Measurements from ENCODE around the gene MED27. TPM values are rescaled to one million over a fixed set of nuclear protein-coding genes. Genes with fewer than 3 reads are reported as not detected.

MED27 gene
- total and polyA plus RNA-seq, 2 of the 4 experiments (the other 2 are of a cell fraction) = 50.2 to 63.4 TPM

DNA sequence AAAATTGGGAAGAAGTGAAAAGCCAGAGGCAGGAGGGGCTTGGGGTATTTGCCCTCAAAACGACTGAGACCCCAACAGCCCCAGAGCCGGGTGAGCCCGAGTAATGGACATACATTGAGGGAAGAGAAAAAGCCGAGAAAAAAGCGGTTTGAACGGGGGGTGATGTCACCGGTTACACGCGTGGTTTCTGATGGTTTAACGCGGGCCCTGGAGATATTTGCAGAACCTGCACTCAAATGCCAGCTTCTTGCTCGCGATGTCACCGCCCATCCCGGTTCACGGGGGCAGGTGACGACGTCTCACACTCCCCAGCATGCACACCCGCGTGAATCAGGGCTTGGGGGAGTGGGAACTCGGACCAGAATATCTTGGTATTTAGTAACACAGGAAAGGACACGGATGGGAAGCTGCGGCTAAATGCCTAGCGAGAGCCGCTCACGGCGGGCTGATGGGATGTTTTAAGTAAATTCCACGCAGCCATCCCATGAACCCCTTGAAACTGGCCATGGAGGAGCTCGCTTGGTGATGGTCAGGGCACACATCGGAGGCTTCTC is 237.8 kb downstream of the MED27 start:
- no peak for DNase-seq
- no peak overlapping the region for H2AK9ac ChIP-seq (replicated peaks; ENCODE audit: low read depth, low read length, poor library complexity)
- CTCF ChIA-PET = no interaction called here

More for the DNA sequence above, 237.8 kb downstream of the MED27 start:
- TF ChIP-seq USF2 (IDR thresholded peaks at IDR 0.05; ENCODE audit: low read depth, low read length) (no peak), RCOR1 (IDR thresholded peaks at IDR 0.05; ENCODE audit: insufficient replicate concordance, low read length) (no peak), CEBPB (IDR thresholded peaks at IDR 0.05; ENCODE audit: low read depth, low read length) (no peak), POLR2A (IDR thresholded peaks at IDR 0.05; ENCODE audit: low read depth, low read length) (no peak), MXI1 (IDR thresholded peaks at IDR 0.05; ENCODE audit: borderline replicate concordance, low read depth, low read length) (no peak), BHLHE40 (IDR thresholded peaks at IDR 0.05; ENCODE audit: low read depth, low read length) (no peak), RFX5 (IDR thresholded peaks at IDR 0.05; ENCODE audit: low read depth, low read length) (no peak), SMC3 (IDR thresholded peaks at IDR 0.05; ENCODE audit: low read depth, low read length) (no peak), MAFK (IDR thresholded peaks at IDR 0.05; ENCODE audit: low read depth, low read length) (no peak), NFE2L2 (IDR thresholded peaks at IDR 0.05; ENCODE audit: low read depth, low read length) (no peak), CHD1 (IDR thresholded peaks at IDR 0.05; ENCODE audit: low read depth, low read length) (no peak), FOS (IDR thresholded peaks at IDR 0.05; ENCODE audit: low read depth, low read length) (no peak), MAZ (IDR thresholded peaks at IDR 0.05; ENCODE audit: borderline replicate concordance, low read depth, low read length) (no peak), RAD21 (IDR thresholded peaks at IDR 0.05; ENCODE audit: low read length) (no peak), CTCF (conservative IDR thresholded peaks at IDR 0.05; ENCODE audit: low read depth, low read length) (no peak)
- TF ChIP-seq, protein P1, sequence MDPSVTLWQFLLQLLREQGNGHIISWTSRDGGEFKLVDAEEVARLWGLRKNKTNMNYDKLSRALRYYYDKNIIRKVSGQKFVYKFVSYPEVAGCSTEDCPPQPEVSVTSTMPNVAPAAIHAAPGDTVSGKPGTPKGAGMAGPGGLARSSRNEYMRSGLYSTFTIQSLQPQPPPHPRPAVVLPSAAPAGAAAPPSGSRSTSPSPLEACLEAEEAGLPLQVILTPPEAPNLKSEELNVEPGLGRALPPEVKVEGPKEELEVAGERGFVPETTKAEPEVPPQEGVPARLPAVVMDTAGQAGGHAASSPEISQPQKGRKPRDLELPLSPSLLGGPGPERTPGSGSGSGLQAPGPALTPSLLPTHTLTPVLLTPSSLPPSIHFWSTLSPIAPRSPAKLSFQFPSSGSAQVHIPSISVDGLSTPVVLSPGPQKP (IDR thresholded peaks at IDR 0.05; ENCODE audit: borderline replicate concordance, low read depth, low read length) = no peak
- no peak overlapping the region for H3K14ac ChIP-seq (replicated peaks; ENCODE audit: low read depth, low read length)
- dilution Hi-C loops (cut with HindIII; ENCODE audit: low sequenced_read_pairs, unreplicated experiment) = no loop called here
- H4K20me1 ChIP-seq (ENCODE audit: insufficient read depth, low read length) = peaks cover 11% of the 10 kb centered on the region; the same call in 1 of the 2 replicates
- in situ Hi-C loops (cut with MboI; ENCODE audit: low sequenced_read_pairs) = no loop called here
- no peak overlapping the region for H2AFZ ChIP-seq (replicated peaks; ENCODE audit: low read length, poor library complexity)
- no peak overlapping the region for H4K8ac ChIP-seq (ENCODE audit: low read depth in 2 of 2, low read length in 2 of 2)
- no peak overlapping the region for H4K5ac ChIP-seq (ENCODE audit: low read depth, low read length)
- no peaks in the 10 kb centered on the region for H3K79me1 ChIP-seq (ENCODE audit: low read depth in 1 of 2, low read length in 2 of 2)
- H4K91ac ChIP-seq (ENCODE audit: insufficient read depth, low read depth, low read length) = no peak overlapping the region
- H3K4ac ChIP-seq (ENCODE audit: low read depth, low read length) = no peak overlapping the region
- no peaks in the 10 kb centered on the region; the same call in 1 of the 2 replicates for H3K9me3 ChIP-seq (ENCODE audit: control insufficient read depth, insufficient read depth, low read length)
- no peak overlapping the region for H2BK15ac ChIP-seq (ENCODE audit: low read depth, low read length)
- BruUV-seq (replicated peaks) = no TSS peak
- ATAC-seq (ENCODE audit: low read depth) = no peak
- no peak overlapping the region for H3K9ac ChIP-seq (ENCODE audit: low read depth, low read length)
- no peak overlapping the region for H3K56ac ChIP-seq (ENCODE audit: extremely low read depth, insufficient read depth, low read length)
- no peak overlapping the region for H2BK5ac ChIP-seq (ENCODE audit: low read depth, low read length, poor library complexity, severe bottlenecking)
- H3K18ac ChIP-seq (ENCODE audit: low read depth, low read length) = no peak overlapping the region
- H3K27me3 ChIP-seq (ENCODE audit: control insufficient read depth, insufficient read depth, low read length) = peaks cover 49% of the 10 kb centered on the region
- no peak overlapping the region for H3K27ac ChIP-seq (ENCODE audit: insufficient read depth, low read length)
- no peaks in the 10 kb centered on the region for H3K36me3 ChIP-seq (ENCODE audit: control insufficient read depth, insufficient read depth, low read length)
- H3K23ac ChIP-seq (ENCODE audit: low read depth, low read length) = no peak overlapping the region
- POLR2A ChIA-PET (ENCODE audit: unreplicated experiment) = no interaction called here
- H3K4me2 ChIP-seq (ENCODE audit: low read depth, low read length) = no peak overlapping the region
- H2AK5ac ChIP-seq (ENCODE audit: low read depth, low read length) = no peak overlapping the region
- no peaks in the 10 kb centered on the region for H3K4me1 ChIP-seq (ENCODE audit: control insufficient read depth, insufficient read depth, low read length)
- H3K4me3 ChIP-seq (ENCODE audit: insufficient read depth, low read depth, low read length) = no peak overlapping the region
- 67% methylated on average over 10 of the region's 30 CpGs; no CpG with 5 or more reads in 1 of the 2 experiments for WGBS, 2 experiments (ENCODE audit: extremely low coverage in 2 of 2, insufficient read length in 1 of 2)
- intact Hi-C loops (cut with micrococcal nuclease) = no loop called here
- H2BK20ac ChIP-seq (ENCODE audit: low read depth, low read length) = no peak overlapping the region
- H3K9me1 ChIP-seq (ENCODE audit: insufficient read depth, low read length) = no peaks in the 10 kb centered on the region
- no peak overlapping the region for H2BK120ac ChIP-seq (ENCODE audit: low read depth, low read length)
